ENCODE data around the gene SLAIN1.

The SLAIN1 gene

GRCh38 chr13:77789376-77789775 lies 91.9 kb downstream of the SLAIN1 start:
- no peak for TF ChIP-seq CTCF (IDR thresholded peaks at IDR 0.05; ENCODE audit: low read depth, low read length)
- no peak for DNase-seq (ENCODE audit: low read depth in 2 of 2)
- H3K4me3 ChIP-seq (replicated peaks in 1 of 2; ENCODE audit: low read depth in 2 of 2, low read length in 2 of 2): no peak overlapping the region

GRCh38 chr13:77800219-77800618 lies 102.7 kb downstream of the SLAIN1 start:
- DNase-seq (ENCODE audit: low read depth in 2 of 2): peak; percentile 16 to 45
- H3K4me3 ChIP-seq (replicated peaks in 1 of 2; ENCODE audit: low read depth in 2 of 2, low read length in 2 of 2): no peak overlapping the region
- no peak for TF ChIP-seq CTCF (IDR thresholded peaks at IDR 0.05; ENCODE audit: low read depth, low read length)

DNA sequence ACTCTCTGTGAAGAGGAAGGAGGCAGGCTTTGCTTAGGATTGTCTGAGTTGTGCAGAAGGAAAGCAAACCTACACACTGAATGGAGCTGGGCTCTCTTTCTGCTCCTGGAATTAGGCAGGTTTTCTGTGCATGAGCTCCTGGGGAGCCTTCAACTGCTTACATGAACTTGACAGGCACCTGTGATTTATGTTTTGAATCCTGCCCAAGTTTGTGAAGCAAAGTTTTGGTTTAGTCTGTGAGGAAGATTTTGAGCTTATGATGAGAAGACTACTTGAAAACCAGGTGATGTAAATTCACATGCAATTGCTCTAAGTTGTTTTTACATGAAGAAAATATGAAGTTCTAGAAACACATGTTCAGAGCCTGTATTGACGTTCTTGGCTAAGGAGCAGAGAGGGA lies 109.0 kb downstream of the SLAIN1 start:
- TF ChIP-seq CTCF (IDR thresholded peaks at IDR 0.05; ENCODE audit: low read depth, low read length): no peak
- no peak overlapping the region for H3K4me3 ChIP-seq (replicated peaks in 1 of 2; ENCODE audit: low read depth in 2 of 2, low read length in 2 of 2)
- DNase-seq (ENCODE audit: low read depth in 2 of 2): no peak

DNA sequence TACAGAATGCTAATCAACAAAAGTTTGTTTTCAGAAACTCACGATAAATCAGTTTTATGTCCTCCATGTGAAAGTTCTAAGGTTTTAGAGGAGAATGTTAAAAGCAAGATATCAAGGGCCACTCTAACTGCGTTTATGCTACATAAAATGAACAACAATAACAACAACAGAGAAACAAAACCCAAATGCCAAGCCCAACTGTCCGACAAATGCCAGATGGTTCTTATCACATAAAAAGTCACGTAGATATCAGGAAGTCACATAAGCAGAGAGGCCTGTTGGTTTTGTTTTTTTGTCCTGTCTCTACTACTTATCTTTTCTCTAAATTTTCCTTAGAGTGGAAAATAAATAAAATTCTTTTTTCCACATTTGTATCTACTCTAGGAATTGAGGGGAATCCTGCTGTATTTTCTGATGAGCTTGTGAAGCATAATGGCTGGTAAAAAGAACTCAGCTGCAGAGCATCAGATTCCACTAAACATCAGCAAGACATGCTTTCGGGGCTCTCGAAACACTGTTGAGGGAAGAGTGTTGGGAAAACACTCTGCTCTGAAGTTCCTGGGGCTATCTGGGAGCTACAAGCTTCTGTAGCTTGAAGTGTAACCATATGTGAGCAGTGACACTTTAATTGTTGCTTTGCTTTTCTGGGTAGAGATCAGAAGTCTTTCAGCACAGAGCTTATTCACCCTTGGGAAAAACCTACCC lies 110.1 kb downstream of the SLAIN1 start:
- no peak for TF ChIP-seq CTCF (IDR thresholded peaks at IDR 0.05; ENCODE audit: low read depth, low read length)
- no peak overlapping the region for H3K4me3 ChIP-seq (replicated peaks in 1 of 2; ENCODE audit: low read depth in 2 of 2, low read length in 2 of 2)
- DNase-seq (ENCODE audit: low read depth in 2 of 2): no peak

DNA sequence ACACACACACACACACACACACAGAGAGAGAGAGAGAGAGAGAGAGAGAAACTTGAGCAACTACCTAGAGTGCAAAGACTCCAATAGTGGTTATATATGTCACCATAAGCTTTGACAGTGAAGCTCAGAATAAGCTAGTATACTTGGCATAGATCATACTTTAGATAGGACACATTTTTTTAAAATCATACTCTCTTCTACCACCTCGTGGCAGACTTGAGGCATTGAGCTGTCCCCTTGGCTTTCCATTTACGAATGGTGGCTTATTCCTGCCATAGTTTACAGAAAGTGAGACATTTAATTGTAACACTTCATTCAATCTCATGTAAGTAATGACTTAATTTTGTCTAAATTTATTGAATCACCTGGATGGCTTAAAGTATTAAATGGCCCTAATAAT lies 112.9 kb downstream of the SLAIN1 start:
- H3K4me3 ChIP-seq (replicated peaks in 1 of 2; ENCODE audit: low read depth in 2 of 2, low read length in 2 of 2): no peak overlapping the region
- TF ChIP-seq CTCF (IDR thresholded peaks at IDR 0.05; ENCODE audit: low read depth, low read length): peak; percentile 22
- DNase-seq (ENCODE audit: low read depth in 2 of 2): peak; percentile 34 to 37

- no peak for DNase-seq (ENCODE audit: low read depth in 2 of 2)
- no peak overlapping the region for H3K4me3 ChIP-seq (replicated peaks in 1 of 2; ENCODE audit: low read depth in 2 of 2, low read length in 2 of 2)
- no peak for TF ChIP-seq CTCF (IDR thresholded peaks at IDR 0.05; ENCODE audit: low read depth, low read length)
These were observed 113.4 kb downstream of the SLAIN1 start for GRCh38 chr13:77810878-77811277.

- H3K4me3 ChIP-seq (replicated peaks in 1 of 2; ENCODE audit: low read depth in 2 of 2, low read length in 2 of 2): no peak overlapping the region
- no peak for TF ChIP-seq CTCF (IDR thresholded peaks at IDR 0.05; ENCODE audit: low read depth, low read length)
- no peak for DNase-seq (ENCODE audit: low read depth in 2 of 2)
These were observed 113.9 kb downstream of the SLAIN1 start for GRCh38 chr13:77811381-77811780.

Measured in cardiac fibroblast (primary cell).